Effector memory CD8-positive, alpha-beta T cell (primary cell): ENCODE results near the gene DLX3.

ENCODE experiments used
- ATAC-seq: fragments of 150-1000 bp; cut with Tn5 transposase; replicated peaks from 2 replicates; pipeline ENCODE4 v1.10.0; 2021; ENCODE audit warnings: mild to moderate bottlenecking, moderate library complexity
- DNase-seq, 3 experiments: peaks; one replicate each; pipeline ENCODE4 v3.0.0; 2021
- H3K27ac Mint-ChIP-seq, 2 donors: one replicate each; pipeline ENCODE4 v1.8.0; 2022; ENCODE audit warnings: mild to moderate bottlenecking in 2 of 2, mixed read lengths in 2 of 2, moderate library complexity in 2 of 2
- H3K27me3 Mint-ChIP-seq, 2 donors: one replicate each; pipeline ENCODE4 v1.8.0; 2022; ENCODE audit warnings: mixed read lengths in 2 of 2
- H3K36me3 Mint-ChIP-seq: one replicate; pipeline ENCODE4 v1.8.0; 2022; ENCODE audit warnings: mild to moderate bottlenecking, moderate library complexity, mixed read lengths; ENCODE audit not compliant: insufficient read depth
- H3K4me1 Mint-ChIP-seq, 2 donors: one replicate each; pipeline ENCODE4 v1.8.0; 2022; ENCODE audit warnings: low read depth in 2 of 2, mixed read lengths in 2 of 2
- H3K4me3 Mint-ChIP-seq, 2 donors: one replicate each; pipeline ENCODE4 v1.8.0; 2022; ENCODE audit warnings: mild to moderate bottlenecking in 2 of 2, mixed read lengths in 2 of 2, moderate library complexity in 2 of 2
- H3K9me3 Mint-ChIP-seq, 2 donors: one replicate each; pipeline ENCODE4 v1.8.0; 2022; ENCODE audit warnings: mixed read lengths in 2 of 2

Gene DLX3

DNA sequence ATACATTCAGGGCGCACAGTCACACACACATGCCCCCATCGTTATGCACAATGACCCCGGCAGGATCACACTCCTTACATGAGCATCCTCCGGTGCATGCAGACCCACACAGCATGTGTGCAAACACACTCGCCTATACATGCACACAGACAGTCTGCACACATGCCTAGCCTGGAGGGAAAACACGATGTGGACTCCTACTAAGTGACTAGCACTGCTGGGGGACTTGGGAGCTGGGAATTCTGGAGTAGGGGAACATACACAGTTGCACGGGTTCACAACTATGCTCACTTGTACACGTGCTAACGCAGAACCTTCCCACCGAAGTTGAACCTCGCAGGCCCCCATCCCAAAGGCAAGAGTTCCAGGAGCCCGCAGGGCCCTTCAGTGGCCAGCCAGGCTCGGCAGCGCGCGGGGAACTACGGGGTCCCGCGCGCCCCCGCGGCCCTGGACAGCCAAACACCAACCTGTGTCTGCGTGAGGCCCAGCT lies 2.0 kb downstream of the DLX3 start:
- H3K4me1 Mint-ChIP-seq, result peaks cover 25 to 27% of the 10 kb centered on the region in 2 donors

DNA sequence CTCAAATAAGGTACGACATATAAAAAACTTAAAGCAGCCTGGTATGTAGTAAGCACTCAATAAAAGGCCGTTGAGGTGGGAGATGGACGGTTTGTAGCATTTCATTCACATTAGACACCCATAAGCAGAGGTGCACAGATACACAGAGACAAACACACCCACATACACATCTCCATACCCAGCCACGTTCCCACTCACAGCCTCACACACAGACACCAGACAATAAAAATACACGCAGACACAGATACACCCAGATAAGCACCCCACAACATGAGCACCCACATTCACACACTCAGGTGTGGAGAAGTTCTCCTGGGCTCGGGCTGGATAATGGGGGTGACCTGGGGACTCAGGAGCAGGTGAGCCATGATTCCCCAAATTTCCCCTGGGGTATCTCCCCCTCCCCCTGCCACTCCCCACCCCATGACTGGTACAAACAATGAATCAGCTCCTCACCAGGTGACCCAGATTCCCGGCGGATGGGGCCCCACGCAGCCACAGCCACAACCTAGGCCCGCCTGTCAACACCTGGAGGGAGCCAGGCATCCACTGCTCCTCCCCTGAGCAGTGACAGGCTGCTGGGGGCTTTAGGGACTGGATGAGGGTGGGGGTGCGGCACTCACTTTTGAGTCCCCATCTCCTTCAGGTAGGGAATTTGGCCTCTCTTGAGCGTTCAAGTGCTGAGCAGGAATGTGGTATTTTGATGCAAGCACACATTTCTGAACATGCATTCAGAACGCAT lies 2.7 kb downstream of the DLX3 start:
- H3K27ac Mint-ChIP-seq, result no peak overlapping the region
- no peaks in the 10 kb centered on the region for H3K9me3 Mint-ChIP-seq
- peaks cover 25 to 27% of the 10 kb centered on the region in 2 donors for H3K4me1 Mint-ChIP-seq
- DNase-seq, result no peak
- no peak for ATAC-seq
- H3K27me3 Mint-ChIP-seq, result peaks cover 84 to 98% of the 10 kb centered on the region in 2 donors
- H3K4me3 Mint-ChIP-seq, result peak overlapping the region in 1 of 2 donors; percentile 65
- peaks cover 14% of the 10 kb centered on the region for H3K36me3 Mint-ChIP-seq

More for the DNA sequence above, 2.0 kb downstream of the DLX3 start:
- ATAC-seq (no peak), DNase-seq (no peak)
- H3K4me3 Mint-ChIP-seq, result peak overlapping the region; percentile 65 to 89
- peaks cover 14% of the 10 kb centered on the region for H3K36me3 Mint-ChIP-seq
- H3K27me3 Mint-ChIP-seq, result peaks cover 78 to 98% of the 10 kb centered on the region in 2 donors
- H3K9me3 Mint-ChIP-seq, result no peaks in the 10 kb centered on the region
- H3K27ac Mint-ChIP-seq, result no peak overlapping the region

DNA sequence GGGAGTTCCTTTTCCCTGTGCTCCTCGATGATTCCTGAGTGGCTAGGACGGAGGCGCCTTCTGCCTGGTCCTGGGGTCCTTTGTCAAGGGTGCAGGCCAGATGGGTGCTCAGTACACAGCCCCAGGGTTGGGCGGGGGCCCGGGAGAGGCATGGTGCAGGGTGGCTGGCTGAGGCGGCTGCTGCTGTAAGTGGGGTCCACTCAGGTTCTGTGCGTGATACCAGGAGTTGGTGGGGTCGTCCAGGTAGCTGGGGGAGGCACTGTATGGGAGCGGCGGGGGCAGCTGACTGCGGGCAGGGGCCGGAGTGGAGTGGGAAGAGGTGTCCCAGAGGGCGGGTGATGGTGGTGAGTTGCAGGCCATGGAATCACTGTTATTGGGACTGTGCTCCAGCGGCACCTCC lies 3.6 kb downstream of the DLX3 start:
- ATAC-seq (no peak), DNase-seq (no peak)
- no peak overlapping the region for H3K4me3 Mint-ChIP-seq
- H3K27ac Mint-ChIP-seq, result no peak overlapping the region
- H3K4me1 Mint-ChIP-seq, result peaks cover 21 to 24% of the 10 kb centered on the region in 2 donors
- peaks cover 11% of the 10 kb centered on the region for H3K36me3 Mint-ChIP-seq
- H3K27me3 Mint-ChIP-seq, result peaks cover 90 to 99% of the 10 kb centered on the region in 2 donors
- no peaks in the 10 kb centered on the region for H3K9me3 Mint-ChIP-seq

DNA sequence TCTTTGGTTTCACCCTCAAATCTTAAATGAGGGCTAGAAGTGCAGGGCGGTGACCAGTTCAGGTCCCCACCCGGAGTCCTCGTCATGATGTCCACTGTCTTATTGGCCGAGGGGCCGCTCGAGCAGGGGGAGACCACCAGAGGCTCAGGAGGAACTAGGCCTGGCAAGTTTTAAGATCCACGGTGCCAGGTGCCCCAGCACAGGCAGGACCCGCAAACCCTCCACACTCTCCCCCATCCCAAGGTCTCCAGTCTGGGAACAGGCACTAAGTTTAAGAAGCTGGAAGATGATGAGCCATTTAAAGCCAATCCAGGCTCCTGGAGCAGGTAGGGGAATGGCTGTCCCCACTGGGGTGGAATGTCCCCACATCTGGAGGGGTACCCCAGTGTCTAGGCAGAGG lies 4.1 kb downstream of the DLX3 start:
- ATAC-seq (no peak), DNase-seq (no peak)
- H3K27ac Mint-ChIP-seq, result no peak overlapping the region
- H3K27me3 Mint-ChIP-seq, result peaks cover 85 to 99% of the 10 kb centered on the region in 2 donors
- no peak overlapping the region for H3K4me3 Mint-ChIP-seq
- H3K36me3 Mint-ChIP-seq, result peaks cover 9% of the 10 kb centered on the region
- H3K4me1 Mint-ChIP-seq, result peaks cover 20 to 21% of the 10 kb centered on the region in 2 donors
- no peaks in the 10 kb centered on the region for H3K9me3 Mint-ChIP-seq

DNA sequence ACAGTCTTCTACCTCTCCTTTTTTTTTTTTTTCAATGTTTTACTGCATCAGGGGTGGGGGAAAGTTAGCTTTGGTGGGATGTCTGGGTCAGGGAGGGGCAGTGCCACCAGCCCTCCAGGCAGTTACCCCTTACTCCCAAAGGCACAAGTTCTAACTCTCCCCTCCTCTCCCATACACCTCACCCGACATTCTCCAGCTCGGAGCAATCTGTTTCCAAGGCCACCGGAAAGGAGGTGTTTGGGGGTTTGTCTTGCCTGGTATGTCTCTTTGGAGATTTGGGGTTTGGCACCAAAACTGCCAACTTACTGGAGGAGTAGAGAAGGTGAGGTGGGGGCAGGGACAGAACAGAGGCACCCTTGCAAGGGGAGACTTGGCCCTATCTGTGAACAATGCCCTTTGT lies 4.7 kb downstream of the DLX3 start:
- Mint-ChIP-seq H3K9me3 (no peaks in the 10 kb centered on the region), H3K27me3 (peaks cover 79 to 99% of the 10 kb centered on the region in 2 donors), H3K27ac (no peak overlapping the region), H3K4me1 (peaks cover 17 to 19% of the 10 kb centered on the region in 2 donors), H3K36me3 (peaks cover 8% of the 10 kb centered on the region), H3K4me3 (no peak overlapping the region)
- ATAC-seq (no peak), DNase-seq (no peak)

DNA sequence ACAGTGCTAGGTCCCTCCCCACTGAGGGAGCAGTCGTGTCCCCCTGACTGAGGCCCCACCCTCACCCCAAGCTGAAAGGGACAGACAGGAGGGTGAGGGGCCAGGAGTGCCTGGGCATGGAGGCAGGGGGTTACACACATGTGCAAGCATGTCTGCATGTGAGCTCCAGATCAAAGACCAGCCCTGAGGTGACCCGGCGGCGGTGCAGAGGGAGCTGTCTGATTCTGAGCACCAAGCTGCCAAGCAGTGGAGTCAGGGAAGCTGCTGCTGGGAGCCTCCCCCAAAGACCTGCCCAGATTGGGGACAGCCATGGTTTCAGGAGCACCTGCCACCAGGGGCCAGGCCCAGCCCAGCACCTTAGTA lies 5.5 kb downstream of the DLX3 start:
- no peak for DNase-seq
- Mint-ChIP-seq H3K4me1 (peaks cover 9 to 12% of the 10 kb centered on the region in 2 donors), H3K27ac (no peak overlapping the region), H3K4me3 (no peak overlapping the region), H3K36me3 (peaks cover 8% of the 10 kb centered on the region), H3K9me3 (no peaks in the 10 kb centered on the region), H3K27me3 (peaks cover 74 to 99% of the 10 kb centered on the region in 2 donors)
- no peak for ATAC-seq

DNA sequence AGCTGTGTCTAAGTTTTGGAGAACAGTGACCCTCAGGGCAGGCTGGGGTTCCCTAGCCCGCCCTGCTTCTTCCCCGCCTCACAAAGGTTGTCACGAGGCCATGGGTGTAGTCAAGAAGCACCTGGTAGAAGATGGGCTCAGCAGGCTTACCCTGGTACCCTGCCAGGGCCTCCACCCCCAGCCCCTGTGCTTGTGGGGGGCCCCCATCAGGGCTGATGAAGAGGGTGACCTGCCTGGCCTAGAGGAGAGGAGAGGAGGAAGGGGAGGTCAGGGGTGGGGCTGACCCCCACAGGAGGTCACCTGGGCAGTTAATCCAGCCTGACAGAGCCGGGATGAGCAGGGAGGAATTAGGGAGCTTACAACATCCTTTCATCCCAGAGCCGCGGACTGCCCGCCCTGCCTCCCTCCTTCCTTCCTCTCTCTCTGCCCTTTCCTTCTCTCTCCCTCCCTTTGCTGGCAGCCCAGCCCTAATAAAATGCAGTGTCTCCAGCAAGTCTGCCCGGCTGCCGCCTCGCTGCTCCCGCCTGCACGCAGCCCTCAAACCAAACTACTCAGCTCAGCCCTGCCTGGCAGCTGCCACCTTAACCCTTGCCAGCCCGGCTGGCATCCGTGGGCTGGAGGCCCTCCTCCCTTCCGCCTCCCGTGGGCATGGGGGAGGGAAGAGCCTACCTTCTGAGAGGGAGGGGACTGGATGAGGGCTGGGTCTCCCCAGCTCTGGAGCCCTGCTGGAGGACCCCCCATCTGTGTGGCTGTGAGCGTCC lies 7.2 kb downstream of the DLX3 start:
- no peak for ATAC-seq
- no peak overlapping the region for H3K4me3 Mint-ChIP-seq

DNA sequence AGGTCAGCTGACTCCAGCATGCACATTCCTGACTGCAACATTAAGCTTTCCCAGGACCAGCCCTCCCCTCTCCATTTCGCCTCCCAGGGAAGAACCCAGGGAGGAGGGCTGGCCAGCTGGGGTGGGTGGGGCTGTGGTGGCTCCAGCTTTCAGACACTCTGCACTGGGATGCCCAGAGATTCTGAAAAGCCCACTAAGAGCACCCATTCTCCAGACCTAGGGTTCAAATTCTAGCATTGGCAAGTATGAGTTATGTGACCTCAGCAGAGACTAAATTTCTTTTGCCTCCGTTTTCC lies 7.8 kb downstream of the DLX3 start:
- H3K9me3 Mint-ChIP-seq, result no peaks in the 10 kb centered on the region
- H3K36me3 Mint-ChIP-seq, result peaks cover 8% of the 10 kb centered on the region
- H3K4me1 Mint-ChIP-seq, result peaks cover 0 to 2% of the 10 kb centered on the region in 2 donors
- H3K27ac Mint-ChIP-seq, result no peak overlapping the region
- H3K27me3 Mint-ChIP-seq, result peaks cover 62 to 92% of the 10 kb centered on the region in 2 donors
- no peak overlapping the region for H3K4me3 Mint-ChIP-seq
- no peak for ATAC-seq
- no peak for DNase-seq

More for the DNA sequence above, 7.2 kb downstream of the DLX3 start:
- Mint-ChIP-seq H3K27me3 (peaks cover 66 to 93% of the 10 kb centered on the region in 2 donors), H3K36me3 (peaks cover 8% of the 10 kb centered on the region), H3K4me1 (peaks cover 0 to 4% of the 10 kb centered on the region in 2 donors), H3K9me3 (no peaks in the 10 kb centered on the region), H3K27ac (no peak overlapping the region)
- no peak for DNase-seq

DNA sequence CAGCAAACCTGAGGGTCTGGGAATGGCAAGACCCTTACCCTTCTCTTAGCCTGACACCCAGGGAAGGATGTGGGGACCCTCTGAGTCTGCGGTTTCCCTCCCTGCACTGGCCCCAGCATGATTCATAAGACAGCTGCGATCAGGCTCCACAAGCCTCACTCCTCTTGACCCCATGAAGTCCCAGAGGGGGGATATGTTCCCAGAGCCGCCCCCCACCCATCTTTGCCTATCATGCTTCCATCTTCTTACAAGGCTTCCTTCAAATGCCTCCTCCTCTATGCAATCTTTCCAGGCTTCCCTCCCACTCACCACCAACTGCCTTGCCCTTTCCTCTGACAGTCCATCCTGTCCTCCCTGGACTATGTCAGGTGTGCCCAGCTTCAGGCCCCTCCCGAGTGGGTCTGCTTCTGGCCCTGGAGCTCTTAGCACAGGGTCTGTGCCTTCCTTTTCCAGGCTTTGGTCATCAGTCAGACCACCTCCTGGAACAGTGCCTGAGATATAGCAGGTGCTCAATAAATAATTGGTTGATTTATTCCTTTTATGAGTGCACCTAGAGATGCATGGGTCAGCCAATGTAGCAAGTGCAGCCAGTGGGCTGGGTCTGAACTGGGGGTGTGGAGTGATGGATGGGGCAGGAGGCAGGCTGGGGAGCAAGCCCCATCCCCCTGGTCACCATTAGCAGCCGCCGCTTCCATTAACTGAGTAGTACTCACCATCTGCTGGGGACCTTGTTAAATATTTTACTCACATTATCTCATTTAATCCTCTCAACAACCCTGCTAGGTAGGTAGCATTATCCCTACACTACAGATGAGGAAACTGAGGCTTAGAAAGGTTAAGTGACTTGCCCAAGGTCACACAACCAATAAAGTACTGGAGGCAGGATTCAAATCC lies 8.4 kb downstream of the DLX3 start:
- H3K27me3 Mint-ChIP-seq, result peaks cover 64 to 92% of the 10 kb centered on the region in 2 donors
- no peaks in the 10 kb centered on the region for H3K9me3 Mint-ChIP-seq
- ATAC-seq, result no peak
- no peak for DNase-seq
- H3K4me1 Mint-ChIP-seq, result peaks cover 0 to 2% of the 10 kb centered on the region in 2 donors
- H3K4me3 Mint-ChIP-seq, result no peak overlapping the region
- peaks cover 8% of the 10 kb centered on the region for H3K36me3 Mint-ChIP-seq
- no peak overlapping the region for H3K27ac Mint-ChIP-seq

DNA sequence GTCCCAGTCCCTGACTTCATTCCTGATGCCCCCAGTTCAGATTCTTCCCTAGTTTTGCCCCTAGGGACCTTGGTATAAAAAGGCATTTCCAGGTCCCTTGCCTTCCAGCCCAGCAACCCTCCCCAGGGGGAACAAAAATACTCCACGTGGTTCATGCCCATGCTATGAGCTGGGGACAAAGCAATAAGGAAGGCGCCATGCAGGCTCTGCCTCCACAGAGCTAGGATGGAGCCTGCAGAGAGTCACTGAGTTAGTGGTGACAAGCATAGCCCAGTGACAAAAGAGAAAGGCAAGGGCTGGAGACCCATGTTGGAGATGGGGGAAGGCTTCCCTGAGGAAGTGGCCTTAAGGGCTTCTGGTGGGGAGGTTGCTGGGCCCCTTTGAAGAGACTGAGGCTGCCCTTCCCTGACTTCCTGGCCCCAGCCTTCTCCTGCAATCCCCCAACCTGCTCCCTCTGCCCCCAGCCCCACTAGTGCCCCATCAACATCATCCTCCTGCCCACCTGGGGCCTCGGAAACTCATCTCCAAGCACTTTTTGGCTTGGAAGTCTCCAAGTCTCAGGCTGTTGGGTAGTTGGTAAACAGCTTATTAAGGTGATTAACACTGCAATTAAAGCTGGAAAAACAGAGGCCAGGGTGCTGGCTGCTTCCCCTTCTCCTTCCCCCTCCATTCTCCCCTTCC lies 9.6 kb downstream of the DLX3 start:
- no peak for ATAC-seq
- Mint-ChIP-seq H3K27me3 (peaks cover 65 to 92% of the 10 kb centered on the region in 2 donors), H3K4me1 (peaks cover 0 to 2% of the 10 kb centered on the region in 2 donors), H3K4me3 (no peak overlapping the region), H3K27ac (no peak overlapping the region), H3K9me3 (no peaks in the 10 kb centered on the region), H3K36me3 (peaks cover 4% of the 10 kb centered on the region)
- no peak for DNase-seq

DNA sequence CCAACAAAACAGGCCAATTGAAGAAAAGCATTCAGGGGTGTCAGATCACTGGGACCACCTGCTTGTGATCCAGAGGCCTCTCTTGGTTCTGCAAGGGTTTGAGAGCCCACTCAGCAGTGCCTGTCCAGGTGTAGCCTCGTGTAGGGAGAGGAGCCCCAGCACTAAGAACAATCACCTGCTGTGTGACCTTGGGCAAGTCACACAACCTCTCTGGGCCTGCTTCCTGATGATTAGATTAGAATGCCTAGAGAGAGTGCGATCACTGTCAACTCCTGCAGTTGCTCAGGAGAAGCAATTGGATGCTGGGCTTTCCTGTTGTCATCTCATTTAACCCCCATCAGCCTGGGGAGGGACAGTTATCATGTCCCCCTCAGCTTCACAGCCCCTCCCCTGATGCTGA lies 10.2 kb downstream of the DLX3 start:
- Mint-ChIP-seq H3K4me3 (no peak overlapping the region), H3K4me1 (peaks cover 0 to 2% of the 10 kb centered on the region in 2 donors), H3K27ac (peak overlapping the region in 1 of 2 donors; percentile 44), H3K9me3 (no peaks in the 10 kb centered on the region), H3K27me3 (peaks cover 65 to 92% of the 10 kb centered on the region in 2 donors), H3K36me3 (peaks cover 4% of the 10 kb centered on the region)
- no peak for ATAC-seq
- no peak for DNase-seq

DNA sequence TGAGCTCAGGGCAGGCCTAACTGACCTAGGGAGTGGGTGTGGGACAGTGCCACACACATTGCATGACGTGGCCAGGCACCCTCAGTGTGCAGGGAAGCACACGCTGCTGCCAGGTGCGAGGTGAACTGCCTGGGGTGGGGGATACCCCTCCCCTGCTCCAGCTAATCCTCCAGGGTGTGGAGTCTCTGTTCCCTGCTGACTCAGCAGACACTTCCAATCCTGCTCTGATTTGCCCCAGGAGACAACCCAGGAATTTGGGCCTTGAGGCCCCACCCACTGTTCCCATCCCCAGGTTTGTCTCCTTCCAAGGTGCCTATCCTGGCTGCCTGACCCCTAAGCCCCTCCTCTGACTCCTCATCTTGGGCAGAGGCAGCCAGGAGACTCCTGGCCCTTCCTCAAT lies 10.7 kb downstream of the DLX3 start:
- Mint-ChIP-seq H3K27ac (peak overlapping the region in 1 of 2 donors; percentile 44), H3K27me3 (peaks cover 66 to 92% of the 10 kb centered on the region in 2 donors), H3K9me3 (no peaks in the 10 kb centered on the region), H3K4me3 (no peak overlapping the region), H3K36me3 (peaks cover 4% of the 10 kb centered on the region), H3K4me1 (peaks cover 0 to 2% of the 10 kb centered on the region in 2 donors)
- no peak for ATAC-seq
- DNase-seq, result no peak
